ENCODE measurements around the gene CNTLN.

DNA sequence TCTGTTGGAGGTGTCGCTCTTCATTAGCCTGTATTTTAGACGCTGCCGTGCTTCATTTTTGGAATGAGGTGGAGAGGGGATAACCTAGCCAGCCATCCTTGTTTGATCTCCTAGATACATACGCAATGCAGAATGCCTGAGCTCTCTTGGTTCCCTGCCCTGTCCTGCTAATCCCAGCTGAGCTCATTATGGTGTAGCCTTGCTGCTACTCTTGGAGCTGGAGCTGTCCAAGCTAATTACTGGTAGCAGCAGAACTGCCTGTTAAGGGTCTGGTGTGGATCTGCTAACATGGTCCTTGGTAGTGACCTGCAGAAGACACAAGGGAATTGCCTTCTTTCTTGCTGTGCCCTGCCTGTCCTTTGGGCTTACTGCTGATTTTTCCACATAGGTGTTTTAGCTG is 207.9 kb downstream of the CNTLN start:
- TF ChIP-seq, protein P1, sequence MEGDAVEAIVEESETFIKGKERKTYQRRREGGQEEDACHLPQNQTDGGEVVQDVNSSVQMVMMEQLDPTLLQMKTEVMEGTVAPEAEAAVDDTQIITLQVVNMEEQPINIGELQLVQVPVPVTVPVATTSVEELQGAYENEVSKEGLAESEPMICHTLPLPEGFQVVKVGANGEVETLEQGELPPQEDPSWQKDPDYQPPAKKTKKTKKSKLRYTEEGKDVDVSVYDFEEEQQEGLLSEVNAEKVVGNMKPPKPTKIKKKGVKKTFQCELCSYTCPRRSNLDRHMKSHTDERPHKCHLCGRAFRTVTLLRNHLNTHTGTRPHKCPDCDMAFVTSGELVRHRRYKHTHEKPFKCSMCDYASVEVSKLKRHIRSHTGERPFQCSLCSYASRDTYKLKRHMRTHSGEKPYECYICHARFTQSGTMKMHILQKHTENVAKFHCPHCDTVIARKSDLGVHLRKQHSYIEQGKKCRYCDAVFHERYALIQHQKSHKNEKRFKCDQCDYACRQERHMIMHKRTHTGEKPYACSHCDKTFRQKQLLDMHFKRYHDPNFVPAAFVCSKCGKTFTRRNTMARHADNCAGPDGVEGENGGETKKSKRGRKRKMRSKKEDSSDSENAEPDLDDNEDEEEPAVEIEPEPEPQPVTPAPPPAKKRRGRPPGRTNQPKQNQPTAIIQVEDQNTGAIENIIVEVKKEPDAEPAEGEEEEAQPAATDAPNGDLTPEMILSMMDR (IDR thresholded peaks at IDR 0.05; ENCODE audit: insufficient read depth, low read length) = no peak
- no peak for TF ChIP-seq POLR2AphosphoS5 (IDR thresholded peaks at IDR 0.05; ENCODE audit: low read depth)
- TF ChIP-seq, protein P2, sequence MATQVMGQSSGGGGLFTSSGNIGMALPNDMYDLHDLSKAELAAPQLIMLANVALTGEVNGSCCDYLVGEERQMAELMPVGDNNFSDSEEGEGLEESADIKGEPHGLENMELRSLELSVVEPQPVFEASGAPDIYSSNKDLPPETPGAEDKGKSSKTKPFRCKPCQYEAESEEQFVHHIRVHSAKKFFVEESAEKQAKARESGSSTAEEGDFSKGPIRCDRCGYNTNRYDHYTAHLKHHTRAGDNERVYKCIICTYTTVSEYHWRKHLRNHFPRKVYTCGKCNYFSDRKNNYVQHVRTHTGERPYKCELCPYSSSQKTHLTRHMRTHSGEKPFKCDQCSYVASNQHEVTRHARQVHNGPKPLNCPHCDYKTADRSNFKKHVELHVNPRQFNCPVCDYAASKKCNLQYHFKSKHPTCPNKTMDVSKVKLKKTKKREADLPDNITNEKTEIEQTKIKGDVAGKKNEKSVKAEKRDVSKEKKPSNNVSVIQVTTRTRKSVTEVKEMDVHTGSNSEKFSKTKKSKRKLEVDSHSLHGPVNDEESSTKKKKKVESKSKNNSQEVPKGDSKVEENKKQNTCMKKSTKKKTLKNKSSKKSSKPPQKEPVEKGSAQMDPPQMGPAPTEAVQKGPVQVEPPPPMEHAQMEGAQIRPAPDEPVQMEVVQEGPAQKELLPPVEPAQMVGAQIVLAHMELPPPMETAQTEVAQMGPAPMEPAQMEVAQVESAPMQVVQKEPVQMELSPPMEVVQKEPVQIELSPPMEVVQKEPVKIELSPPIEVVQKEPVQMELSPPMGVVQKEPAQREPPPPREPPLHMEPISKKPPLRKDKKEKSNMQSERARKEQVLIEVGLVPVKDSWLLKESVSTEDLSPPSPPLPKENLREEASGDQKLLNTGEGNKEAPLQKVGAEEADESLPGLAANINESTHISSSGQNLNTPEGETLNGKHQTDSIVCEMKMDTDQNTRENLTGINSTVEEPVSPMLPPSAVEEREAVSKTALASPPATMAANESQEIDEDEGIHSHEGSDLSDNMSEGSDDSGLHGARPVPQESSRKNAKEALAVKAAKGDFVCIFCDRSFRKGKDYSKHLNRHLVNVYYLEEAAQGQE (IDR thresholded peaks at IDR 0.05; ENCODE audit: insufficient replicate concordance, low read depth) = no peak
